B cell (primary cell): Measurements from ENCODE around the gene SH3RF3. TPM values are rescaled to one million over a fixed set of nuclear protein-coding genes. Genes with fewer than 3 reads are reported as not detected.

Source experiments
- ATAC-seq: fragments of 200-7000 bp; cut with Tn5 transposase; one replicate; pipeline ENCODE4 v1.10.0; 2021; ENCODE audit warnings: low read depth, mild to moderate bottlenecking, moderate number of reproducible peaks, moderate library complexity
- CTCF ChIA-PET: fragments of 350-600 bp; sonication (Branson Sonifier 250); formaldehyde crosslinking; loops from one replicate; lab custom pipeline; 2021; ENCODE audit warnings: antibody characterized with exemption, inconsistent platforms; lab: Charles Lee
- POLR2A ChIA-PET: fragments of 350-600 bp; sonication (Branson Sonifier 250); formaldehyde crosslinking; loops from one replicate; lab custom pipeline; 2021; ENCODE audit warnings: antibody characterized with exemption; lab: Charles Lee
- DNase-seq: peaks from one replicate; pipeline ENCODE4 v3.0.0; 2013
- H2AFZ ChIP-seq: 2 replicates; pipeline ENCODE4 v1.6.1; 2012; ENCODE audit warnings: mild to moderate bottlenecking, low read depth, low read length; ENCODE audit not compliant: insufficient read depth, poor library complexity, severe bottlenecking
- H3K27ac ChIP-seq, 2 donors: 1 replicate in 1 of 2; 2 replicates in 1 of 2; pipeline ENCODE4 v1.5.1; 2012 to 2013; ENCODE audit warnings: low read length in 2 of 2, mild to moderate bottlenecking in 2 of 2, moderate library complexity in 1 of 2
- H3K27me3 ChIP-seq, 4 experiments: fragments of 200-600 bp in 1 of 4; sonication (generic) in 1 of 4; replicated peaks in 1 of 4; 1 replicate in 2 of 4; 2 replicates in 2 of 4; pipeline versions ENCODE4 v1.6.1 to v1.7.0; 2013 to 2016; ENCODE audit warnings: low read length in 3 of 4, mild to moderate bottlenecking in 2 of 4, mixed read lengths in 1 of 4, moderate library complexity in 1 of 4; ENCODE audit not compliant: insufficient read depth in 4 of 4, control insufficient read depth in 3 of 4; ENCODE audit errors: control extremely low read depth in 1 of 4
- H3K36me3 ChIP-seq, 2 experiments: replicated peaks in 1 of 2; 1 replicate in 1 of 2; 2 replicates in 1 of 2; pipeline versions ENCODE4 v1.6.1 to v1.7.1; 2013; ENCODE audit warnings: low read length in 1 of 2; ENCODE audit not compliant: insufficient read depth in 2 of 2, control insufficient read depth in 1 of 2; ENCODE audit errors: control extremely low read depth in 1 of 2, extremely low read depth in 1 of 2
- H3K4me1 ChIP-seq, 2 donors: fragments of 200-600 bp in 1 of 2; sonication (generic) in 1 of 2; 1 replicate in 1 of 2; 2 replicates in 1 of 2; pipeline versions ENCODE4 v1.5.1 to v1.6.1; 2013 to 2017; ENCODE audit warnings: low read length in 2 of 2; ENCODE audit not compliant: control insufficient read depth in 2 of 2, insufficient read depth in 2 of 2
- H3K4me2 ChIP-seq: replicated peaks from 2 replicates; pipeline ENCODE3; 2012; ENCODE audit warnings: mild to moderate bottlenecking, low read depth, low read length; ENCODE audit not compliant: poor library complexity, severe bottlenecking
- H3K4me3 ChIP-seq, 5 experiments: fragments of 200-600 bp in 1 of 5; sonication (generic) in 1 of 5; 1 replicate in 3 of 5; 2 replicates in 2 of 5; pipeline versions ENCODE4 v1.5.1 to v1.7.0; 2011 to 2016; ENCODE audit warnings: low read length in 4 of 5, mild to moderate bottlenecking in 4 of 5, low read depth in 2 of 5, control low read depth in 1 of 5, moderate library complexity in 1 of 5; ENCODE audit not compliant: insufficient read depth in 1 of 5; ENCODE audit errors: control extremely low read depth in 1 of 5, extremely low read depth in 1 of 5
- H3K79me2 ChIP-seq: fragments of 200-600 bp; sonication (generic); one replicate; pipeline ENCODE4 v1.6.0; 2016; ENCODE audit warnings: low read length; ENCODE audit not compliant: control insufficient read depth, insufficient read depth
- H3K9ac ChIP-seq: fragments of 200-600 bp; sonication (generic); 2 replicates; pipeline ENCODE4 v1.6.1; 2017; ENCODE audit warnings: mild to moderate bottlenecking, low read length, moderate library complexity
- H3K9me3 ChIP-seq, 3 donors: one replicate each; pipeline versions ENCODE4 v1.6.1 to v1.7.1; 2013; ENCODE audit warnings: low read length in 2 of 3; ENCODE audit not compliant: control insufficient read depth in 2 of 3, insufficient read depth in 1 of 3; ENCODE audit errors: control extremely low read depth in 1 of 3
- H4K20me1 ChIP-seq: 2 replicates; pipeline ENCODE4 v1.6.0; 2012; ENCODE audit warnings: mild to moderate bottlenecking, low read length; ENCODE audit not compliant: insufficient read depth, control insufficient read depth, poor library complexity, severe bottlenecking
- H3K27ac Mint-ChIP-seq: one replicate; pipeline ENCODE4 v1.8.0; 2021; ENCODE audit warnings: mixed read lengths
- H3K27me3 Mint-ChIP-seq: one replicate; pipeline ENCODE4 v1.8.0; 2021; ENCODE audit warnings: mixed read lengths
- H3K4me1 Mint-ChIP-seq: one replicate; pipeline ENCODE4 v1.8.0; 2021; ENCODE audit warnings: mixed read lengths
- H3K4me3 Mint-ChIP-seq: one replicate; pipeline ENCODE4 v1.8.0; 2021; ENCODE audit warnings: mixed read lengths
- H3K9me3 Mint-ChIP-seq: one replicate; pipeline ENCODE4 v1.8.0; 2022; ENCODE audit warnings: mixed read lengths; ENCODE audit not compliant: insufficient read depth
- CTCF ChIP-seq: fragments of 200-600 bp; IDR thresholded peaks from one replicate; pipeline ENCODE4 v1.8.0; 2022; ENCODE audit warnings: antibody characterized with exemption, mild to moderate bottlenecking
- EZH2 ChIP-seq: IDR thresholded peaks from 2 replicates; pipeline ENCODE4 v1.6.1; 2012; ENCODE audit warnings: borderline replicate concordance, low read depth, mild to moderate bottlenecking, moderate library complexity, low read length; ENCODE audit not compliant: insufficient read depth, poor library complexity, severe bottlenecking
- WGBS: methylation state at CpG from one replicate; pipeline ENCODE4 v1.1.5; 2013; ENCODE audit warnings: missing lambda C conversion rate; ENCODE audit not compliant: insufficient coverage; 5-methylcytosine and 5-hydroxymethylcytosine counted together
- intact Hi-C: fragments of 100-400 bp; cut with micrococcal nuclease; formaldehyde crosslinking; loops from one replicate; pipeline ENCODE4 v1.10.0; 2022
- polyA plus RNA-seq: library from polyadenylated mRNA; depleted of rRNA; stranded (reverse); fragments of >200 nt; gene quantifications from 2 replicates; pipeline ENCODE4 v1.2.3, GENCODE V29; 2012
- total RNA-seq, 2 donors: library from RNA; stranded (reverse); fragments of 120-200 nt in 1 of 2; gene quantifications; 1 replicate in 1 of 2; 2 replicates in 1 of 2; pipeline versions ENCODE4 v1.2.3 to v1.2.4, GENCODE V29; 2013 to 2022

SH3RF3 gene
- total and polyA plus RNA-seq, 2 donors (not counting 1 experiment from before 2014, with no cell fraction given) = 0.07 to 1.2 TPM

GRCh38 chr2:109213646-109214433 lies 84.8 kb downstream of the SH3RF3 start:
- intact Hi-C loops = loop anchor here (2.0 kb wide), 1 partner anchor 41 kb away; no protein-coding TSS in a partner anchor

More at GRCh38 chr2:109213646-109214433, 84.8 kb downstream of the SH3RF3 start:
- no peaks in the 10 kb centered on the region for H4K20me1 ChIP-seq
- Mint-ChIP-seq H3K27me3 (peaks cover 21% of the 10 kb centered on the region), H3K4me1 (peaks cover 72% of the 10 kb centered on the region), H3K4me3 (peak overlapping the region; percentile 74), H3K27ac (peak overlapping the region; percentile 85), H3K9me3 (no peaks in the 10 kb centered on the region)
- ChIA-PET POLR2A (interaction anchor here (0.7 to 1.4 kb wide), 2 partner anchors 25 to 39 kb away, joined by 3 to 5 read pairs; no protein-coding TSS in a partner anchor), CTCF (interaction anchor here (0.6 to 1.2 kb wide), 2 partner anchors 7 to 85 kb away, joined by 3 read pairs; no protein-coding TSS in a partner anchor)
- no peaks in the 10 kb centered on the region for H3K27me3 ChIP-seq
- peak overlapping the region; percentile 22 for H3K9ac ChIP-seq
- no peaks in the 10 kb centered on the region for H3K36me3 ChIP-seq
- peaks cover 50 to 63% of the 10 kb centered on the region in 2 donors for H3K4me1 ChIP-seq
- H3K4me3 ChIP-seq = peak overlapping the region in 1 of 5 experiments; percentile 15
- ATAC-seq (peak; percentile 83), DNase-seq (peak; percentile 57)
- no peaks in the 10 kb centered on the region for H3K79me2 ChIP-seq
- H2AFZ ChIP-seq = peak overlapping the region; percentile 56
- H3K27ac ChIP-seq = no peak overlapping the region
- H3K4me2 ChIP-seq = peak overlapping the region; percentile 56
- no peak for TF ChIP-seq EZH2
- TF ChIP-seq CTCF = no peak
- peaks cover 0 to 1% (median 0%) of the 10 kb centered on the region in 3 donors for H3K9me3 ChIP-seq
- under 1% methylated on average over 14 of the region's 16 CpGs for whole genome bisulfite sequencing
